WTC11 (cell line): ENCODE results near the gene SERPINA9. TPM values are rescaled to one million over a fixed set of nuclear protein-coding genes. Genes with fewer than 3 reads are reported as not detected.

Source experiments
- ATAC-seq: fragments of 200-7000 bp; cut with Tn5 transposase; 2 replicates; pipeline ENCODE4 v1.10.0; 2021; ENCODE audit warnings: mild to moderate bottlenecking, moderate library complexity
- CTCF ChIA-PET: fragments of 300-600 bp; sonication (Branson Sonifier 250); formaldehyde crosslinking; loops from one replicate; lab custom pipeline; 2021; ENCODE audit warnings: antibody characterized with exemption; lab: Charles Lee
- POLR2A ChIA-PET: fragments of 350-600 bp; sonication (Branson Sonifier 250); formaldehyde crosslinking; loops from one replicate; lab custom pipeline; 2021; ENCODE audit warnings: antibody characterized with exemption; lab: Charles Lee
- DNase-seq: peaks from one replicate; pipeline ENCODE4 v3.0.0; 2021; ENCODE audit warnings: low spot score
- H3K27ac Mint-ChIP-seq: 2 replicates; pipeline ENCODE4 v1.8.0; 2021; ENCODE audit warnings: mixed read lengths
- H3K27me3 Mint-ChIP-seq: 2 replicates; pipeline ENCODE4 v1.8.0; 2021; ENCODE audit warnings: low read depth, mild to moderate bottlenecking, moderate library complexity, mixed read lengths
- H3K36me3 Mint-ChIP-seq: 2 replicates; pipeline ENCODE4 v1.8.0; 2021; ENCODE audit warnings: mixed read lengths
- H3K4me1 Mint-ChIP-seq: 2 replicates; pipeline ENCODE4 v1.8.0; 2022; ENCODE audit warnings: mixed read lengths
- H3K4me3 Mint-ChIP-seq: 2 replicates; pipeline ENCODE4 v1.8.0; 2021; ENCODE audit warnings: mild to moderate bottlenecking, moderate library complexity, mixed read lengths
- H3K9me3 Mint-ChIP-seq: 2 replicates; pipeline ENCODE4 v1.8.0; 2021; ENCODE audit warnings: mixed read lengths
- ATF1 ChIP-seq: sonication (generic); formaldehyde crosslinking; IDR thresholded peaks from 2 replicates; pipeline ENCODE4 v1.8.1; 2023; ENCODE audit warnings: mild to moderate bottlenecking, moderate library complexity, missing genetic modification reagents
- ETV6 ChIP-seq: sonication (generic); formaldehyde crosslinking; IDR thresholded peaks from 2 replicates; pipeline ENCODE4 v1.8.1; 2022; ENCODE audit warnings: mild to moderate bottlenecking, missing genetic modification reagents
- FOXP1 ChIP-seq: sonication (generic); formaldehyde crosslinking; IDR thresholded peaks from 2 replicates; pipeline ENCODE4 v1.8.0; 2022; ENCODE audit warnings: missing genetic modification reagents, mild to moderate bottlenecking, moderate library complexity, borderline replicate concordance
- TEAD1 ChIP-seq: sonication (generic); formaldehyde crosslinking; IDR thresholded peaks from 2 replicates; pipeline ENCODE4 v1.8.0; 2022; ENCODE audit warnings: mild to moderate bottlenecking, missing genetic modification reagents
- TEAD4 ChIP-seq: sonication (generic); formaldehyde crosslinking; IDR thresholded peaks from 2 replicates; pipeline ENCODE4 v1.8.0; 2022; ENCODE audit warnings: mild to moderate bottlenecking, missing genetic modification reagents
- ZNF232 ChIP-seq: sonication (generic); formaldehyde crosslinking; IDR thresholded peaks from 2 replicates; pipeline ENCODE4 v1.8.0; 2022; ENCODE audit warnings: mild to moderate bottlenecking, missing genetic modification reagents
- ZNF317 ChIP-seq: sonication (generic); formaldehyde crosslinking; IDR thresholded peaks from 2 replicates; pipeline ENCODE4 v1.8.1; 2023; ENCODE audit warnings: low read depth, mild to moderate bottlenecking, moderate library complexity, missing genetic modification reagents, borderline replicate concordance
- total RNA-seq: library from RNA; stranded (reverse); gene quantifications from 3 replicates; pipeline ENCODE4 v1.2.3, GENCODE V29; 2021
- TF ChIP-seq, protein P1 (sequence below): fragments of 250-450 bp; sonication (Bioruptor Pico); IDR thresholded peaks from 2 replicates; pipeline ENCODE4 v1.9.0; 2021; ENCODE audit warnings: mild to moderate bottlenecking
- TF ChIP-seq, protein P2 (sequence below): sonication (generic); formaldehyde crosslinking; IDR thresholded peaks from 2 replicates; pipeline ENCODE4 v1.8.1; 2022; ENCODE audit warnings: mild to moderate bottlenecking, missing genetic modification reagents, moderate library complexity, borderline replicate concordance
- TF ChIP-seq, protein P3 (sequence below): sonication (generic); formaldehyde crosslinking; IDR thresholded peaks from 2 replicates; pipeline ENCODE4 v1.8.1; 2023; ENCODE audit warnings: mild to moderate bottlenecking, missing genetic modification reagents
- TF ChIP-seq, protein P4 (sequence below): fragments of 200-600 bp; IDR thresholded peaks from 2 replicates; pipeline ENCODE4 v1.8.0; 2022; ENCODE audit warnings: antibody characterized with exemption
- TF ChIP-seq, protein P5 (sequence below): sonication (generic); formaldehyde crosslinking; IDR thresholded peaks from 2 replicates; pipeline ENCODE4 v1.8.1; 2023; ENCODE audit warnings: mild to moderate bottlenecking, missing genetic modification reagents, moderate library complexity
- TF ChIP-seq, protein P6 (sequence below): fragments of 250-450 bp; sonication (Bioruptor Pico); IDR thresholded peaks from 2 replicates; pipeline ENCODE4 v2.1.2; 2022; ENCODE audit warnings: mild to moderate bottlenecking, moderate library complexity
- TF ChIP-seq, protein P7 (sequence below): sonication (generic); formaldehyde crosslinking; IDR thresholded peaks from 2 replicates; pipeline ENCODE4 v1.8.0; 2023; ENCODE audit warnings: mild to moderate bottlenecking, missing genetic modification reagents

Gene SERPINA9
- total RNA-seq, 1 experiment from 2014 or later, result not detected

DNA sequence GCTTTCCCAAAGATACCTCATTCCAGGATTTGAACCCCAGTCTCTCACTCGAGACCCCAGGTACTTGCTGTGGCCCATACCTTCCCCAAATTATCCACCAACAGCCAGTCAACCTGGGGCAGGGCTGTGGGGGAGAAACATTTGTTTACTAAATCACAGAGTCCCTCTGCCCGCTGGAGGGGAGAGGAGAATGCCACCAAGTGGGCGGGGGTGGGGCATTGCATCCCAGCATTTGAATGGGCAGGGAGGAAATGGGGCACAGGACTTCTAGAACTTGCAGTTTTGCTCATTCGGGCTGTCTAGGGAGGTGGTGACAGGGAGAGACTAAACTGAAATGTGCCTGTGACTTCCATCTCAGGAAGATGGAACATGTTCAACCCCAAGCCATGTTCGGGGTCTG, 10.9 kb upstream of the SERPINA9 start (continued):
- TF ChIP-seq, protein P1, sequence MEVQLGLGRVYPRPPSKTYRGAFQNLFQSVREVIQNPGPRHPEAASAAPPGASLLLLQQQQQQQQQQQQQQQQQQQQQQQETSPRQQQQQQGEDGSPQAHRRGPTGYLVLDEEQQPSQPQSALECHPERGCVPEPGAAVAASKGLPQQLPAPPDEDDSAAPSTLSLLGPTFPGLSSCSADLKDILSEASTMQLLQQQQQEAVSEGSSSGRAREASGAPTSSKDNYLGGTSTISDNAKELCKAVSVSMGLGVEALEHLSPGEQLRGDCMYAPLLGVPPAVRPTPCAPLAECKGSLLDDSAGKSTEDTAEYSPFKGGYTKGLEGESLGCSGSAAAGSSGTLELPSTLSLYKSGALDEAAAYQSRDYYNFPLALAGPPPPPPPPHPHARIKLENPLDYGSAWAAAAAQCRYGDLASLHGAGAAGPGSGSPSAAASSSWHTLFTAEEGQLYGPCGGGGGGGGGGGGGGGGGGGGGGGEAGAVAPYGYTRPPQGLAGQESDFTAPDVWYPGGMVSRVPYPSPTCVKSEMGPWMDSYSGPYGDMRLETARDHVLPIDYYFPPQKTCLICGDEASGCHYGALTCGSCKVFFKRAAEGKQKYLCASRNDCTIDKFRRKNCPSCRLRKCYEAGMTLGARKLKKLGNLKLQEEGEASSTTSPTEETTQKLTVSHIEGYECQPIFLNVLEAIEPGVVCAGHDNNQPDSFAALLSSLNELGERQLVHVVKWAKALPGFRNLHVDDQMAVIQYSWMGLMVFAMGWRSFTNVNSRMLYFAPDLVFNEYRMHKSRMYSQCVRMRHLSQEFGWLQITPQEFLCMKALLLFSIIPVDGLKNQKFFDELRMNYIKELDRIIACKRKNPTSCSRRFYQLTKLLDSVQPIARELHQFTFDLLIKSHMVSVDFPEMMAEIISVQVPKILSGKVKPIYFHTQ (CRISPR knock-in tag), result no peak
- no peak for TF ChIP-seq TEAD4 (CRISPR knock-in tag)
- TF ChIP-seq ZNF317, result no peak
- TF ChIP-seq, protein P2, sequence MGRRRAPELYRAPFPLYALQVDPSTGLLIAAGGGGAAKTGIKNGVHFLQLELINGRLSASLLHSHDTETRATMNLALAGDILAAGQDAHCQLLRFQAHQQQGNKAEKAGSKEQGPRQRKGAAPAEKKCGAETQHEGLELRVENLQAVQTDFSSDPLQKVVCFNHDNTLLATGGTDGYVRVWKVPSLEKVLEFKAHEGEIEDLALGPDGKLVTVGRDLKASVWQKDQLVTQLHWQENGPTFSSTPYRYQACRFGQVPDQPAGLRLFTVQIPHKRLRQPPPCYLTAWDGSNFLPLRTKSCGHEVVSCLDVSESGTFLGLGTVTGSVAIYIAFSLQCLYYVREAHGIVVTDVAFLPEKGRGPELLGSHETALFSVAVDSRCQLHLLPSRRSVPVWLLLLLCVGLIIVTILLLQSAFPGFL (CRISPR knock-in tag), result no peak
- TF ChIP-seq, protein P3, sequence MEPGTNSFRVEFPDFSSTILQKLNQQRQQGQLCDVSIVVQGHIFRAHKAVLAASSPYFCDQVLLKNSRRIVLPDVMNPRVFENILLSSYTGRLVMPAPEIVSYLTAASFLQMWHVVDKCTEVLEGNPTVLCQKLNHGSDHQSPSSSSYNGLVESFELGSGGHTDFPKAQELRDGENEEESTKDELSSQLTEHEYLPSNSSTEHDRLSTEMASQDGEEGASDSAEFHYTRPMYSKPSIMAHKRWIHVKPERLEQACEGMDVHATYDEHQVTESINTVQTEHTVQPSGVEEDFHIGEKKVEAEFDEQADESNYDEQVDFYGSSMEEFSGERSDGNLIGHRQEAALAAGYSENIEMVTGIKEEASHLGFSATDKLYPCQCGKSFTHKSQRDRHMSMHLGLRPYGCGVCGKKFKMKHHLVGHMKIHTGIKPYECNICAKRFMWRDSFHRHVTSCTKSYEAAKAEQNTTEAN, result no peak
- TF ChIP-seq, protein P4, sequence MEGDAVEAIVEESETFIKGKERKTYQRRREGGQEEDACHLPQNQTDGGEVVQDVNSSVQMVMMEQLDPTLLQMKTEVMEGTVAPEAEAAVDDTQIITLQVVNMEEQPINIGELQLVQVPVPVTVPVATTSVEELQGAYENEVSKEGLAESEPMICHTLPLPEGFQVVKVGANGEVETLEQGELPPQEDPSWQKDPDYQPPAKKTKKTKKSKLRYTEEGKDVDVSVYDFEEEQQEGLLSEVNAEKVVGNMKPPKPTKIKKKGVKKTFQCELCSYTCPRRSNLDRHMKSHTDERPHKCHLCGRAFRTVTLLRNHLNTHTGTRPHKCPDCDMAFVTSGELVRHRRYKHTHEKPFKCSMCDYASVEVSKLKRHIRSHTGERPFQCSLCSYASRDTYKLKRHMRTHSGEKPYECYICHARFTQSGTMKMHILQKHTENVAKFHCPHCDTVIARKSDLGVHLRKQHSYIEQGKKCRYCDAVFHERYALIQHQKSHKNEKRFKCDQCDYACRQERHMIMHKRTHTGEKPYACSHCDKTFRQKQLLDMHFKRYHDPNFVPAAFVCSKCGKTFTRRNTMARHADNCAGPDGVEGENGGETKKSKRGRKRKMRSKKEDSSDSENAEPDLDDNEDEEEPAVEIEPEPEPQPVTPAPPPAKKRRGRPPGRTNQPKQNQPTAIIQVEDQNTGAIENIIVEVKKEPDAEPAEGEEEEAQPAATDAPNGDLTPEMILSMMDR, result no peak
- TF ChIP-seq, protein P5, sequence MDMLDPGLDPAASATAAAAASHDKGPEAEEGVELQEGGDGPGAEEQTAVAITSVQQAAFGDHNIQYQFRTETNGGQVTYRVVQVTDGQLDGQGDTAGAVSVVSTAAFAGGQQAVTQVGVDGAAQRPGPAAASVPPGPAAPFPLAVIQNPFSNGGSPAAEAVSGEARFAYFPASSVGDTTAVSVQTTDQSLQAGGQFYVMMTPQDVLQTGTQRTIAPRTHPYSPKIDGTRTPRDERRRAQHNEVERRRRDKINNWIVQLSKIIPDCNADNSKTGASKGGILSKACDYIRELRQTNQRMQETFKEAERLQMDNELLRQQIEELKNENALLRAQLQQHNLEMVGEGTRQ (CRISPR knock-in tag), result no peak
- TF ChIP-seq ATF1 (CRISPR knock-in tag), result no peak
- TF ChIP-seq, protein P6, sequence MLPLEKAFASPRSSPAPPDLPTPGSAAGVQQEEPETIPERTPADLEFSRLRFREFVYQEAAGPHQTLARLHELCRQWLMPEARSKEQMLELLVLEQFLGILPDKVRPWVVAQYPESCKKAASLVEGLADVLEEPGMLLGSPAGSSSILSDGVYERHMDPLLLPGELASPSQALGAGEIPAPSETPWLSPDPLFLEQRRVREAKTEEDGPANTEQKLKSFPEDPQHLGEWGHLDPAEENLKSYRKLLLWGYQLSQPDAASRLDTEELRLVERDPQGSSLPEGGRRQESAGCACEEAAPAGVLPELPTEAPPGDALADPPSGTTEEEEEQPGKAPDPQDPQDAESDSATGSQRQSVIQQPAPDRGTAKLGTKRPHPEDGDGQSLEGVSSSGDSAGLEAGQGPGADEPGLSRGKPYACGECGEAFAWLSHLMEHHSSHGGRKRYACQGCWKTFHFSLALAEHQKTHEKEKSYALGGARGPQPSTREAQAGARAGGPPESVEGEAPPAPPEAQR (CRISPR knock-in tag), result no peak
- no peak for TF ChIP-seq TEAD1 (CRISPR knock-in tag)

DNA sequence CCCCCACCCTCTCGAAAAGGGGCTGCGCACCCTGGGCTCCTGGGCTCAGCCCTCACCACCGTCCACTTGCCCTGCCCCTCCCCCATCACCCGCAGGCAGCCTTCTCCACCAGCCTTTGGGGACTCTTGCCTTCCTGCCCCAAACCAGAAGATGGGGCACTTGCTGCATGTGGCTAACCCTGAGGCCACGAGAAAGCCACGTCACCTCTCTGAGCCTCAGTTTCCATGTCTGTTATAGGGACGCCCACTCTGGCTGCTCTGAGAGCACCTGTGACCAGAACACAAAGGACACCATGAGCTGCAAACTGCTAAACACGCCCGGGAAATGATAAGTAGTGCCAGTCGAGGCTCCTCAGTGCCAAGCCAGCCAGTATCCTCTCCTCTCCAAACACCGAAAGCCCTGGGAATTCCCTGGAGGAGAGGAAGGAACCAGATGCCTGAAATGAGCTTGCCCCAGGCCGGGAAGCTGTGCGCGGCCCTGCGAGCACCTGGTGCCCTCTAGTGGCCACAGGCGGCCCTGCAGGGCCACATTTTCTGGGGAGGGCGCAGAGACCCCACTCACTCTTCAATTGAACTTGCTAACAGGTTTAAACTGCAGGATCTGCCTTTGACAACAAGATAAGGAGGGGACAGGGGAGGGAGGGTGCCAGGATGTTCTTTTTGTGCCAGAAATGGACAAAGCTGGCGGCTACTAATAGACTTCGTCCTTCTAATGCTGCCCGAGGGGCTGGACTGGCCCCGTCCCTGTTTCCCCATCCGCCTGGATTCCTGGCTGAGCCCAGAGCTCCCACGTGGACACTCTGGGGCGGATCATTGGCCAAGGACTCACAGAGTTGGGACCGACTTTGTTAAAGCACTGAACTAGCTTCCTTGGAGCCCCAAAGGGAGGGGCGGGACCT, 10.2 kb upstream of the SERPINA9 start:
- no peaks in the 10 kb centered on the region for H3K9me3 Mint-ChIP-seq
- POLR2A ChIA-PET, result interaction anchor here (0.9 to 1.3 kb wide), 2 partner anchors 52 to 63 kb away, joined by 4 to 7 read pairs; no protein-coding TSS in a partner anchor
- ATAC-seq (peak; percentile 96), DNase-seq (peak; percentile 83)
- peak overlapping the region; percentile 58 for H3K4me3 Mint-ChIP-seq
- peaks cover 19% of the 10 kb centered on the region for H3K4me1 Mint-ChIP-seq
- H3K36me3 Mint-ChIP-seq, result no peaks in the 10 kb centered on the region
- CTCF ChIA-PET, result interaction anchor here (0.6 to 4.4 kb wide), 74 partner anchors 11 to 956 kb away, joined by 3 to 264 read pairs (median 6); partner anchors contain the start of genes DDX24, IFI27L1, OTUB2 and SERPINA1
- no peaks in the 10 kb centered on the region for H3K27me3 Mint-ChIP-seq
- peak overlapping the region; percentile 20 for H3K27ac Mint-ChIP-seq
- TF ChIP-seq, protein P4, result peak; percentile 99
- TF ChIP-seq ZNF232 (CRISPR knock-in tag) (0 out of 2 replicates have a peak, but pooled peaks have one; percentile 14), FOXP1 (CRISPR knock-in tag) (no peak), ETV6 (peak; percentile 9; the same call in 1 of the 2 replicates)
- TF ChIP-seq, protein P7, sequence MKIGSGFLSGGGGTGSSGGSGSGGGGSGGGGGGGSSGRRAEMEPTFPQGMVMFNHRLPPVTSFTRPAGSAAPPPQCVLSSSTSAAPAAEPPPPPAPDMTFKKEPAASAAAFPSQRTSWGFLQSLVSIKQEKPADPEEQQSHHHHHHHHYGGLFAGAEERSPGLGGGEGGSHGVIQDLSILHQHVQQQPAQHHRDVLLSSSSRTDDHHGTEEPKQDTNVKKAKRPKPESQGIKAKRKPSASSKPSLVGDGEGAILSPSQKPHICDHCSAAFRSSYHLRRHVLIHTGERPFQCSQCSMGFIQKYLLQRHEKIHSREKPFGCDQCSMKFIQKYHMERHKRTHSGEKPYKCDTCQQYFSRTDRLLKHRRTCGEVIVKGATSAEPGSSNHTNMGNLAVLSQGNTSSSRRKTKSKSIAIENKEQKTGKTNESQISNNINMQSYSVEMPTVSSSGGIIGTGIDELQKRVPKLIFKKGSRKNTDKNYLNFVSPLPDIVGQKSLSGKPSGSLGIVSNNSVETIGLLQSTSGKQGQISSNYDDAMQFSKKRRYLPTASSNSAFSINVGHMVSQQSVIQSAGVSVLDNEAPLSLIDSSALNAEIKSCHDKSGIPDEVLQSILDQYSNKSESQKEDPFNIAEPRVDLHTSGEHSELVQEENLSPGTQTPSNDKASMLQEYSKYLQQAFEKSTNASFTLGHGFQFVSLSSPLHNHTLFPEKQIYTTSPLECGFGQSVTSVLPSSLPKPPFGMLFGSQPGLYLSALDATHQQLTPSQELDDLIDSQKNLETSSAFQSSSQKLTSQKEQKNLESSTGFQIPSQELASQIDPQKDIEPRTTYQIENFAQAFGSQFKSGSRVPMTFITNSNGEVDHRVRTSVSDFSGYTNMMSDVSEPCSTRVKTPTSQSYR (CRISPR knock-in tag), result peak; percentile 57; the same call in 1 of the 2 replicates
